GM04504 (cell line): ENCODE data around the gene UTP14C.
"Not testable (repeated sequence)": the region's sequence is repeated elsewhere in the genome, so short reads cannot be mapped to it uniquely, and the experiment has no call there.

Experiments used
- DNase-seq: peaks from one replicate; pipeline ENCODE4 v3.0.0-alpha.2; 2012; ENCODE audit warnings: low read depth

The UTP14C gene

GRCh38 chr13:52048516-52048915 lies 24.0 kb downstream of the UTP14C start:
- no peak for DNase-seq

- DNase-seq = no peak
These were observed 26.9 kb downstream of the UTP14C start for GRCh38 chr13:52051400-52051799.

GRCh38 chr13:52053460-52053859 lies 29.0 kb downstream of the UTP14C start:
- no peak for DNase-seq

- DNase-seq = not testable (repeated sequence)
These were observed 36.6 kb downstream of the UTP14C start for GRCh38 chr13:52061064-52061463.

GRCh38 chr13:52061587-52061986 lies 37.1 kb downstream of the UTP14C start:
- DNase-seq = no peak

- no peak for DNase-seq
These were observed 42.7 kb downstream of the UTP14C start for GRCh38 chr13:52067237-52067636.

GRCh38 chr13:52070929-52071523 lies 46.5 kb downstream of the UTP14C start:
- DNase-seq = peak; percentile 26
